ENCODE data around the gene NR1D1. TPM values are rescaled to one million over a fixed set of nuclear protein-coding genes. Genes with fewer than 3 reads are reported as not detected.

Gene NR1D1
- total and polyA plus RNA-seq, 2 of the 13 experiments (the other 11 are each of a cell fraction or from before 2014, with no cell fraction given) = 2.1 to 2.7 TPM

DNA sequence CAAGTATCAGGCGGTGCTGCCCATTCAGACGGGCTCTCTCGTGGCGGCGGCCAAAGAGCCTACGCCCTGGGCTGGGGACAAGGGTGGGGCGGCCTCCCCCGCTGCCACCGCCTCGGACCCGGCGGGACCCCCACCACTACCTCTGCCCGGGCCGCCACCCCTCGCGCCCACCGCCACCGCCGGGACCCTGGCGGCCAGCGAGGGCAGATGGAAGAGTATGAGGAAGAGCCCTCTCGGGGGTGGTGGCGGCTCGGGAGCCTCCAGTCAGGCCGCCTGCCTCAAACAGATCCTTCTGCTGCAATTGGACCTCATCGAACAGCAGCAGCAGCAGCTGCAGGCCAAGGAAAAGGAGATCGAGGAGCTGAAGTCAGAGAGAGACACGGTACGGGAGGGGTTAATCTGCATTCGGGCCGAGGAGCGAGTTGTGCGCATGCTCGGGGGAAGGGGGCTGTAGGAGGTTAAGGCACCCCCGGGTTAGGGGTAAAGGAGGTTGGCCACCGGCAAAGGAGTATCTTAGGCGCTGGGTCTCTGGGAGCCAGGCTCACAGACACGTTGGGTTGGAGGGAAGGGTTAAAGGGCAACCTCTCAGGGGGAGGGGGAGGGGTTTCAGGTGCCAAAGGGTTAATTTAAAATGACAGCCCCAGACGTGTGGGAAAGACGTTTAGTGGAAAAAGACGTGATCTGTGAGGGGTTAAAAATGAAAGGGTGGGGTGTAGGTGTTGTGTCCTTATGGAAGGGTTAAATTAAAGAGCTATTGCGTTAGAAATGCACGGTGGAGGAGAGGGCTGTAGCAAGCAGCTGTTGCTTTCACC is 22.8 kb upstream of the NR1D1 start (continued):
- TF ChIP-seq, protein P1, sequence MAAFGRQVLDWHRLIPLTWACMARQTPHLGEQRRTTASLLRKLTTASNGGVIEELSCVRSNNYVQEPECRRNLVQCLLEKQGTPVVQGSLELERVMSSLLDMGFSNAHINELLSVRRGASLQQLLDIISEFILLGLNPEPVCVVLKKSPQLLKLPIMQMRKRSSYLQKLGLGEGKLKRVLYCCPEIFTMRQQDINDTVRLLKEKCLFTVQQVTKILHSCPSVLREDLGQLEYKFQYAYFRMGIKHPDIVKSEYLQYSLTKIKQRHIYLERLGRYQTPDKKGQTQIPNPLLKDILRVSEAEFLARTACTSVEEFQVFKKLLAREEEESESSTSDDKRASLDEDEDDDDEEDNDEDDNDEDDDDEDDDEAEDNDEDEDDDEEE (CRISPR knock-in tag; IDR thresholded peaks at IDR 0.05) = peak; percentile 66; the same call in 1 of the 2 replicates
- TF ChIP-seq ZNF34 (CRISPR knock-in tag; IDR thresholded peaks at IDR 0.05; ENCODE audit: borderline replicate concordance) (no peak), ZNF441 (CRISPR knock-in tag; IDR thresholded peaks at IDR 0.05; ENCODE audit: borderline replicate concordance) (no peak; the same call in 1 of the 2 replicates), SP1 (IDR thresholded peaks at IDR 0.05) (no peak), SP1 (CRISPR knock-in tag; IDR thresholded peaks at IDR 0.05) (peak; percentile 23; the same call in 1 of the 2 replicates), SRSF4 (IDR thresholded peaks at IDR 0.05; ENCODE audit: low read depth, low read length, poor library complexity, severe bottlenecking) (no peak), RNF2 (conservative IDR thresholded peaks at IDR 0.05; ENCODE audit: low read depth) (no peak), HOXA9 (CRISPR knock-in tag; IDR thresholded peaks at IDR 0.05; ENCODE audit: borderline replicate concordance) (no peak; the same call in 1 of the 2 replicates), TMF1 (CRISPR knock-in tag; IDR thresholded peaks at IDR 0.05; ENCODE audit: low read depth) (no peak), HDAC1 (CRISPR knock-in tag; IDR thresholded peaks at IDR 0.05) (peak; percentile 84), POLR2AphosphoS5 (IDR thresholded peaks at IDR 0.05; ENCODE audit: low read depth, low read length) (peak; percentile 59), ZC3H13 (CRISPR knock-in tag; IDR thresholded peaks at IDR 0.05) (no peak; the same call in none of the 2 replicates), ZSCAN30 (CRISPR knock-in tag; IDR thresholded peaks at IDR 0.05) (no peak), TBX3 (IDR thresholded peaks at IDR 0.05; ENCODE audit: borderline replicate concordance) (peak; percentile 51; the same call in 1 of the 2 replicates), CEBPB (IDR thresholded peaks at IDR 0.05; ENCODE audit: borderline replicate concordance, low read depth, low read length) (no peak), SALL2 (CRISPR knock-in tag; IDR thresholded peaks at IDR 0.05) (no peak)
- TF ChIP-seq, protein P2, sequence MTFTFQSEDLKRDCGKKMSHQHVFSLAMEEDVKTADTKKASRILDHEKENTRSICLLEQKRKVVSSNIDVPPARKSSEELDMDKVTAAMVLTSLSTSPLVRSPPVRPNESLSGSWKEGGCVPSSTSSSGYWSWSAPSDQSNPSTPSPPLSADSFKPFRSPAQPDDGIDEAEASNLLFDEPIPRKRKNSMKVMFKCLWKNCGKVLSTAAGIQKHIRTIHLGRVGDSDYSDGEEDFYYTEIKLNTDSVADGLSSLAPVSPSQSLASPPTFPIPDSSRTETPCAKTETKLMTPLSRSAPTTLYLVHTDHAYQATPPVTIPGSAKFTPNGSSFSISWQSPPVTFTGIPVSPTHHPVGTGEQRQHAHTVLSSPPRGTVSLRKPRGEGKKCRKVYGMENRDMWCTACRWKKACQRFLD (CRISPR knock-in tag; IDR thresholded peaks at IDR 0.05; ENCODE audit: borderline replicate concordance) = peak; percentile 63; the same call in 1 of the 2 replicates
- TF ChIP-seq, protein P3, sequence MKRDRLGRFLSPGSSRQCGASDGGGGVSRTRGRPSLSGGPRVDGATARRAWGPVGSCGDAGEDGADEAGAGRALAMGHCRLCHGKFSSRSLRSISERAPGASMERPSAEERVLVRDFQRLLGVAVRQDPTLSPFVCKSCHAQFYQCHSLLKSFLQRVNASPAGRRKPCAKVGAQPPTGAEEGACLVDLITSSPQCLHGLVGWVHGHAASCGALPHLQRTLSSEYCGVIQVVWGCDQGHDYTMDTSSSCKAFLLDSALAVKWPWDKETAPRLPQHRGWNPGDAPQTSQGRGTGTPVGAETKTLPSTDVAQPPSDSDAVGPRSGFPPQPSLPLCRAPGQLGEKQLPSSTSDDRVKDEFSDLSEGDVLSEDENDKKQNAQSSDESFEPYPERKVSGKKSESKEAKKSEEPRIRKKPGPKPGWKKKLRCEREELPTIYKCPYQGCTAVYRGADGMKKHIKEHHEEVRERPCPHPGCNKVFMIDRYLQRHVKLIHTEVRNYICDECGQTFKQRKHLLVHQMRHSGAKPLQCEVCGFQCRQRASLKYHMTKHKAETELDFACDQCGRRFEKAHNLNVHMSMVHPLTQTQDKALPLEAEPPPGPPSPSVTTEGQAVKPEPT (CRISPR knock-in tag; IDR thresholded peaks at IDR 0.05; ENCODE audit: low read depth) = no peak; the same call in 1 of the 2 replicates
- TF ChIP-seq, protein P4, sequence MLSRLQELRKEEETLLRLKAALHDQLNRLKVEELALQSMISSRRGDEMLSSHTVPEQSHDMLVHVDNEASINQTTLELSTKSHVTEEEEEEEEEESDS (CRISPR knock-in tag; IDR thresholded peaks at IDR 0.05; ENCODE audit: borderline replicate concordance) = peak; percentile 43; the same call in 1 of the 2 replicates
- TF ChIP-seq, protein P5, sequence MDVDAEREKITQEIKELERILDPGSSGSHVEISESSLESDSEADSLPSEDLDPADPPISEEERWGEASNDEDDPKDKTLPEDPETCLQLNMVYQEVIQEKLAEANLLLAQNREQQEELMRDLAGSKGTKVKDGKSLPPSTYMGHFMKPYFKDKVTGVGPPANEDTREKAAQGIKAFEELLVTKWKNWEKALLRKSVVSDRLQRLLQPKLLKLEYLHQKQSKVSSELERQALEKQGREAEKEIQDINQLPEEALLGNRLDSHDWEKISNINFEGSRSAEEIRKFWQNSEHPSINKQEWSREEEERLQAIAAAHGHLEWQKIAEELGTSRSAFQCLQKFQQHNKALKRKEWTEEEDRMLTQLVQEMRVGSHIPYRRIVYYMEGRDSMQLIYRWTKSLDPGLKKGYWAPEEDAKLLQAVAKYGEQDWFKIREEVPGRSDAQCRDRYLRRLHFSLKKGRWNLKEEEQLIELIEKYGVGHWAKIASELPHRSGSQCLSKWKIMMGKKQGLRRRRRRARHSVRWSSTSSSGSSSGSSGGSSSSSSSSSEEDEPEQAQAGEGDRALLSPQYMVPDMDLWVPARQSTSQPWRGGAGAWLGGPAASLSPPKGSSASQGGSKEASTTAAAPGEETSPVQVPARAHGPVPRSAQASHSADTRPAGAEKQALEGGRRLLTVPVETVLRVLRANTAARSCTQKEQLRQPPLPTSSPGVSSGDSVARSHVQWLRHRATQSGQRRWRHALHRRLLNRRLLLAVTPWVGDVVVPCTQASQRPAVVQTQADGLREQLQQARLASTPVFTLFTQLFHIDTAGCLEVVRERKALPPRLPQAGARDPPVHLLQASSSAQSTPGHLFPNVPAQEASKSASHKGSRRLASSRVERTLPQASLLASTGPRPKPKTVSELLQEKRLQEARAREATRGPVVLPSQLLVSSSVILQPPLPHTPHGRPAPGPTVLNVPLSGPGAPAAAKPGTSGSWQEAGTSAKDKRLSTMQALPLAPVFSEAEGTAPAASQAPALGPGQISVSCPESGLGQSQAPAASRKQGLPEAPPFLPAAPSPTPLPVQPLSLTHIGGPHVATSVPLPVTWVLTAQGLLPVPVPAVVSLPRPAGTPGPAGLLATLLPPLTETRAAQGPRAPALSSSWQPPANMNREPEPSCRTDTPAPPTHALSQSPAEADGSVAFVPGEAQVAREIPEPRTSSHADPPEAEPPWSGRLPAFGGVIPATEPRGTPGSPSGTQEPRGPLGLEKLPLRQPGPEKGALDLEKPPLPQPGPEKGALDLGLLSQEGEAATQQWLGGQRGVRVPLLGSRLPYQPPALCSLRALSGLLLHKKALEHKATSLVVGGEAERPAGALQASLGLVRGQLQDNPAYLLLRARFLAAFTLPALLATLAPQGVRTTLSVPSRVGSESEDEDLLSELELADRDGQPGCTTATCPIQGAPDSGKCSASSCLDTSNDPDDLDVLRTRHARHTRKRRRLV (CRISPR knock-in tag; IDR thresholded peaks at IDR 0.05) = no peak
